Measurements from ENCODE around the gene AKT2. TPM values are rescaled to one million over a fixed set of nuclear protein-coding genes. Genes with fewer than 3 reads are reported as not detected.

Gene AKT2
- total RNA-seq: 69.5 and 79.5 TPM in 2 replicates

GRCh38 chr19:40284501-40285352 is at the start of gene AKT2:
TSS of gene AKT2 (minus strand) at chr19:40285345. CDS start at chr19:40265267, 20,078 bp downstream.

GRCh38 chr19:40217934-40218890 is 66.9 kb downstream of the AKT2 start, which contains the start of gene TTC9B:
TSS of gene TTC9B (minus strand) at chr19:40218384. CDS start at chr19:40218381, 3 bp downstream.

GRCh38 chr19:40190891-40191835 is 94.0 kb downstream of the AKT2 start, which contains the start of gene MAP3K10:
TSS of gene MAP3K10 (plus strand) at chr19:40191426. CDS start at chr19:40192032, 606 bp downstream.

Other genes starting within 250 kb of the AKT2 start
- 6.0 TPM in 2 replicates for gene ZNF780B, start 229.1 kb downstream of the AKT2 start, total RNA-seq
- 9.4 and 24.0 TPM in 2 replicates for gene ZNF780A, start 194.4 kb downstream of the AKT2 start, total RNA-seq
- 8.8 and 10.2 TPM in 2 replicates for gene MAP3K10, start 93.9 kb downstream of the AKT2 start, total RNA-seq
- gene TTC9B, start 67.0 kb downstream of the AKT2 start, total RNA-seq: not detected in 2 replicates
- gene CCNP, start 58.7 kb downstream of the AKT2 start, total RNA-seq: not detected in 2 replicates
- gene C19orf47, start 63.1 kb upstream of the AKT2 start, total RNA-seq: 12.0 and 12.3 TPM in 2 replicates
- 374 and 448 TPM in 2 replicates for gene PLD3, start 63.4 kb upstream of the AKT2 start, total RNA-seq
- not detected in 2 replicates for gene HIPK4, start 104.8 kb upstream of the AKT2 start, total RNA-seq
- 1.8 and 2.4 TPM in 2 replicates for gene PRX, start 128.0 kb upstream of the AKT2 start, total RNA-seq
- 16.8 and 22.9 TPM in 2 replicates for gene SERTAD1, start 140.6 kb upstream of the AKT2 start, total RNA-seq
- 23.3 and 27.8 TPM in 2 replicates for gene SERTAD3, start 159.0 kb upstream of the AKT2 start, total RNA-seq
- gene BLVRB, start 180.4 kb upstream of the AKT2 start, total RNA-seq: 118 and 131 TPM in 2 replicates
- 0.90 and 3.2 TPM in 2 replicates for gene SPTBN4, start 181.7 kb upstream of the AKT2 start, total RNA-seq

Measured in cardiac atrium fibroblast (primary cell).